Measurements from ENCODE around the gene LRP1B.

GRCh38 chr2:140416577-140416976, 1714.2 kb downstream of the LRP1B start:
- TF ChIP-seq, protein P1, sequence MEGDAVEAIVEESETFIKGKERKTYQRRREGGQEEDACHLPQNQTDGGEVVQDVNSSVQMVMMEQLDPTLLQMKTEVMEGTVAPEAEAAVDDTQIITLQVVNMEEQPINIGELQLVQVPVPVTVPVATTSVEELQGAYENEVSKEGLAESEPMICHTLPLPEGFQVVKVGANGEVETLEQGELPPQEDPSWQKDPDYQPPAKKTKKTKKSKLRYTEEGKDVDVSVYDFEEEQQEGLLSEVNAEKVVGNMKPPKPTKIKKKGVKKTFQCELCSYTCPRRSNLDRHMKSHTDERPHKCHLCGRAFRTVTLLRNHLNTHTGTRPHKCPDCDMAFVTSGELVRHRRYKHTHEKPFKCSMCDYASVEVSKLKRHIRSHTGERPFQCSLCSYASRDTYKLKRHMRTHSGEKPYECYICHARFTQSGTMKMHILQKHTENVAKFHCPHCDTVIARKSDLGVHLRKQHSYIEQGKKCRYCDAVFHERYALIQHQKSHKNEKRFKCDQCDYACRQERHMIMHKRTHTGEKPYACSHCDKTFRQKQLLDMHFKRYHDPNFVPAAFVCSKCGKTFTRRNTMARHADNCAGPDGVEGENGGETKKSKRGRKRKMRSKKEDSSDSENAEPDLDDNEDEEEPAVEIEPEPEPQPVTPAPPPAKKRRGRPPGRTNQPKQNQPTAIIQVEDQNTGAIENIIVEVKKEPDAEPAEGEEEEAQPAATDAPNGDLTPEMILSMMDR (IDR thresholded peaks at IDR 0.05) = no peak
- TF ChIP-seq POLR2A (IDR thresholded peaks at IDR 0.05) = no peak

Data from thyroid gland (tissue), 4 donors.